Astrocyte (in vitro differentiated cells and primary cell): ENCODE data around the gene ITGBL1. TPM values are rescaled to one million over a fixed set of nuclear protein-coding genes. Genes with fewer than 3 reads are reported as not detected.

Experiments used
- DNase-seq: peaks from one replicate; pipeline ENCODE4 v3.0.0-alpha.2; 2010; ENCODE audit warnings: low read depth
- FAIRE-seq: peaks from 2 replicates; lab custom pipeline; 2011; peaks lifted over from hg19 to GRCh38; lab: Jason Lieb, UNC
- H2AFZ ChIP-seq: 2 replicates; pipeline ENCODE4 v1.6.0; 2012; ENCODE audit warnings: low read depth, low read length, inconsistent platforms
- H3K27ac ChIP-seq: 2 replicates; pipeline ENCODE4 v1.5.1; 2011; ENCODE audit warnings: low read depth, low read length, inconsistent platforms
- H3K27me3 ChIP-seq: 2 replicates; pipeline ENCODE4 v1.6.0; 2011; ENCODE audit warnings: low read length, inconsistent platforms; ENCODE audit not compliant: insufficient read depth
- H3K36me3 ChIP-seq: 2 replicates; pipeline ENCODE4 v1.5.1; 2011; ENCODE audit warnings: low read length, inconsistent platforms; ENCODE audit not compliant: insufficient read depth
- H3K4me1 ChIP-seq: 2 replicates; pipeline ENCODE4 v1.5.1; 2011; ENCODE audit warnings: low read length, inconsistent platforms; ENCODE audit not compliant: insufficient read depth
- H3K4me2 ChIP-seq: 2 replicates; pipeline ENCODE4 v1.6.0; 2012; ENCODE audit warnings: low read length, inconsistent platforms
- H3K4me3 ChIP-seq: 2 replicates; pipeline ENCODE4 v1.5.1; 2011; ENCODE audit warnings: low read depth, mild to moderate bottlenecking, low read length, inconsistent platforms; ENCODE audit not compliant: insufficient read depth
- H3K79me2 ChIP-seq: 2 replicates; pipeline ENCODE4 v1.6.0; 2012; ENCODE audit warnings: mild to moderate bottlenecking, low read length, inconsistent platforms; ENCODE audit not compliant: insufficient read depth
- H3K9ac ChIP-seq: 2 replicates; pipeline ENCODE4 v1.6.0; 2012; ENCODE audit warnings: mild to moderate bottlenecking, low read length, inconsistent platforms
- H3K9me3 ChIP-seq: 2 replicates; pipeline ENCODE4 v1.5.1; 2012; ENCODE audit warnings: low read depth, mild to moderate bottlenecking, low read length, inconsistent platforms; ENCODE audit not compliant: insufficient read depth
- H4K20me1 ChIP-seq: 2 replicates; pipeline ENCODE4 v1.6.0; 2012; ENCODE audit warnings: low read length, inconsistent platforms; ENCODE audit not compliant: insufficient read depth
- H3K27ac Mint-ChIP-seq: one replicate; pipeline ENCODE4 v1.8.0; 2021; ENCODE audit warnings: mild to moderate bottlenecking, mixed read lengths; ENCODE audit not compliant: unreplicated experiment
- H3K27me3 Mint-ChIP-seq: one replicate; pipeline ENCODE4 v1.8.0; 2021; ENCODE audit warnings: low read depth, mixed read lengths; ENCODE audit not compliant: unreplicated experiment
- H3K36me3 Mint-ChIP-seq: one replicate; pipeline ENCODE4 v1.8.0; 2021; ENCODE audit warnings: low read depth, mixed read lengths; ENCODE audit not compliant: unreplicated experiment
- H3K4me1 Mint-ChIP-seq: one replicate; pipeline ENCODE4 v1.8.0; 2021; ENCODE audit warnings: low read depth, mixed read lengths; ENCODE audit not compliant: unreplicated experiment
- H3K4me3 Mint-ChIP-seq: one replicate; pipeline ENCODE4 v1.8.0; 2021; ENCODE audit warnings: mild to moderate bottlenecking, moderate library complexity, mixed read lengths; ENCODE audit not compliant: unreplicated experiment
- H3K9me3 Mint-ChIP-seq: one replicate; pipeline ENCODE4 v1.8.0; 2021; ENCODE audit warnings: mild to moderate bottlenecking, mixed read lengths; ENCODE audit not compliant: unreplicated experiment
- EZH2 ChIP-seq: IDR thresholded peaks from 2 replicates; pipeline ENCODE4 v1.6.1; 2012; ENCODE audit warnings: mild to moderate bottlenecking, low read length, inconsistent platforms; ENCODE audit not compliant: insufficient read depth
- total RNA-seq: library from RNA; stranded (reverse); gene quantifications from 2 replicates; pipeline ENCODE4 v1.2.1, GENCODE V29; 2021
- TF ChIP-seq, protein P1 (sequence below): IDR thresholded peaks from 2 replicates; pipeline ENCODE4 v1.5.1; 2011; ENCODE audit warnings: low read depth, mild to moderate bottlenecking, inconsistent platforms, low read length, moderate library complexity; ENCODE audit not compliant: insufficient read depth

The ITGBL1 gene
- total RNA-seq, 1 donor from 2014 or later, result 0.14 TPM

DNA sequence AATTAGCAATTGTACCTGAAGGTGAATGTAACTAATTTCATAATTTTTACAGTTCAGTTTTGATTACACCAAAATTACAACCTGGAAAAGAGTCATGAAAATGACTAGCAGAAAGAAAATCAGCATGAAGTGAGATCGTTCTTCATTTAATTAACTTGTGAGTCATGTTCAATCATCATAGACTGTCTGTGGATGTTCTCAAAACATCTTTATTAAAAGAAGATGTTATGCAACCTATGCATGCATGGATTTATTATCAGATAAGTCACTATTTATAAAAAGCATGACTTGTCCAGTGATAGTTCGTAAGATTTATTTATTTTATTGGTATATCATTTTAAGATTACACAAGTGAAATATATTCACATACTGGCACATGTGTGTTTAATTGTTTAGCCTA lies 245.9 kb downstream of the ITGBL1 start:
- Histone ChIP-seq H4K20me1 (no peaks in the 10 kb centered on the region), H2AFZ (no peak overlapping the region), H3K9ac (no peak overlapping the region), H3K4me2 (no peak overlapping the region), H3K27ac (no peak overlapping the region), H3K4me3 (no peak overlapping the region), H3K36me3 (no peaks in the 10 kb centered on the region), H3K9me3 (no peaks in the 10 kb centered on the region), H3K27me3 (no peaks in the 10 kb centered on the region), H3K4me1 (no peaks in the 10 kb centered on the region), H3K79me2 (no peaks in the 10 kb centered on the region)
- FAIRE-seq (peak; percentile 26), DNase-seq (no peak)
- Mint-ChIP-seq H3K9me3 (no peaks in the 10 kb centered on the region), H3K27ac (no peak overlapping the region), H3K4me1 (no peaks in the 10 kb centered on the region), H3K36me3 (no peaks in the 10 kb centered on the region), H3K4me3 (no peak overlapping the region), H3K27me3 (peaks cover 14% of the 10 kb centered on the region)
- TF ChIP-seq, protein P1, sequence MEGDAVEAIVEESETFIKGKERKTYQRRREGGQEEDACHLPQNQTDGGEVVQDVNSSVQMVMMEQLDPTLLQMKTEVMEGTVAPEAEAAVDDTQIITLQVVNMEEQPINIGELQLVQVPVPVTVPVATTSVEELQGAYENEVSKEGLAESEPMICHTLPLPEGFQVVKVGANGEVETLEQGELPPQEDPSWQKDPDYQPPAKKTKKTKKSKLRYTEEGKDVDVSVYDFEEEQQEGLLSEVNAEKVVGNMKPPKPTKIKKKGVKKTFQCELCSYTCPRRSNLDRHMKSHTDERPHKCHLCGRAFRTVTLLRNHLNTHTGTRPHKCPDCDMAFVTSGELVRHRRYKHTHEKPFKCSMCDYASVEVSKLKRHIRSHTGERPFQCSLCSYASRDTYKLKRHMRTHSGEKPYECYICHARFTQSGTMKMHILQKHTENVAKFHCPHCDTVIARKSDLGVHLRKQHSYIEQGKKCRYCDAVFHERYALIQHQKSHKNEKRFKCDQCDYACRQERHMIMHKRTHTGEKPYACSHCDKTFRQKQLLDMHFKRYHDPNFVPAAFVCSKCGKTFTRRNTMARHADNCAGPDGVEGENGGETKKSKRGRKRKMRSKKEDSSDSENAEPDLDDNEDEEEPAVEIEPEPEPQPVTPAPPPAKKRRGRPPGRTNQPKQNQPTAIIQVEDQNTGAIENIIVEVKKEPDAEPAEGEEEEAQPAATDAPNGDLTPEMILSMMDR, result no peak
- TF ChIP-seq EZH2, result no peak

DNA sequence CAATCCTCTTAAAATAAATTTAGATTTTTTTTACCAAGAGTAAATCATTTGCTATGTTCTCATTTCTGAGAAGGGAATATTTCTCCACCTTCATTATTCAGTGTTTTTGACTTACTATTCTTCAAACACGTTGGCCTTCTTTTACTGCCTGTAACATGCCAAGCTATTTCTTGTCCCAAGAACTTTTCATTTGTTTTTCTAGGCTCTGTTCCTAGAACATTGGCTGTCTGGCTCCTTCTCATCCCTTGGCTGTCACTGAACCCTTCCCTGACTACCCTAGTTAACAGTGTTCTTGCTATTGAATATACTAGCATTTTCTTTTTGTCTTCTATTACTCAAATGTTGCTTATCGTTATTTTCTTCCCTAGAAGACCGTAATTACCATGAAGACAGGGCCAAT lies 248.1 kb downstream of the ITGBL1 start:
- no peaks in the 10 kb centered on the region for H3K27me3 ChIP-seq
- Mint-ChIP-seq H3K27ac (no peak overlapping the region), H3K36me3 (no peaks in the 10 kb centered on the region), H3K4me1 (no peaks in the 10 kb centered on the region), H3K9me3 (no peaks in the 10 kb centered on the region), H3K27me3 (peaks cover 6% of the 10 kb centered on the region), H3K4me3 (no peak overlapping the region)
- H2AFZ ChIP-seq, result no peak overlapping the region
- H3K4me2 ChIP-seq, result no peak overlapping the region
- H3K79me2 ChIP-seq, result no peaks in the 10 kb centered on the region
- H3K9me3 ChIP-seq, result no peaks in the 10 kb centered on the region
- H3K27ac ChIP-seq, result no peak overlapping the region
- no peaks in the 10 kb centered on the region for H4K20me1 ChIP-seq
- TF ChIP-seq, protein P1, result no peak
- no peak for TF ChIP-seq EZH2
- no peak overlapping the region for H3K4me3 ChIP-seq
- H3K36me3 ChIP-seq, result no peaks in the 10 kb centered on the region
- FAIRE-seq (no peak), DNase-seq (peak; percentile 12)
- H3K9ac ChIP-seq, result no peak overlapping the region
- H3K4me1 ChIP-seq, result no peaks in the 10 kb centered on the region

DNA sequence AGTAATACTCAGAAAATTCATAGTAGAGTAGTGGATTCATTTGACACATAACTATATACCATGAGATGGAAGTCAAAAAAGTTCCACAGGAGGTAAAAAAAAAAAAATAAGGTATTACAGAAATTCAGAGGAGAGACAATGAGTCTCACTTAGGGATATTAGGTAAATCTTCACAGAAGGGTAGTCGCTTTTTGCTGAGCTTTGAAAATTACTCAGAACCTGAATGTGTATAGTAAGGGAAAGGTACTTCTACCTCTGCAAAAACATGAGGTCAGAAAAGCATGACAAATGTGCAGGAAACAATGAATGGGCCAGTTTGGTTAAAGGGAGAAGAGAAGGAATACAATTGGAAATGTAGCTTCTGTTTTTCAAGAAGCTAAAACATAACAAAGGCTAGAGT lies 250.6 kb downstream of the ITGBL1 start:
- peak; percentile 37 for FAIRE-seq
- H3K4me1 Mint-ChIP-seq, result peaks cover 7% of the 10 kb centered on the region

More for the DNA sequence above, 250.6 kb downstream of the ITGBL1 start:
- Histone ChIP-seq H3K79me2 (no peaks in the 10 kb centered on the region), H3K9me3 (no peaks in the 10 kb centered on the region), H3K36me3 (no peaks in the 10 kb centered on the region), H3K27ac (no peak overlapping the region), H2AFZ (no peak overlapping the region), H4K20me1 (no peaks in the 10 kb centered on the region), H3K4me1 (no peaks in the 10 kb centered on the region), H3K9ac (no peak overlapping the region), H3K27me3 (no peaks in the 10 kb centered on the region), H3K4me2 (no peak overlapping the region), H3K4me3 (no peak overlapping the region)
- no peak overlapping the region for H3K4me3 Mint-ChIP-seq
- TF ChIP-seq, protein P1, result no peak
- H3K27ac Mint-ChIP-seq, result no peak overlapping the region
- no peaks in the 10 kb centered on the region for H3K9me3 Mint-ChIP-seq
- no peak for DNase-seq
- H3K36me3 Mint-ChIP-seq, result no peaks in the 10 kb centered on the region
- H3K27me3 Mint-ChIP-seq, result peaks cover 5% of the 10 kb centered on the region
